ENCODE results near the gene ANKLE2. TPM values are rescaled to one million over a fixed set of nuclear protein-coding genes. Genes with fewer than 3 reads are reported as not detected.
A peak's percentile ranks its signal among the peaks of the same experiment; 100 is the strongest.

The ANKLE2 gene
- total and polyA plus RNA-seq, 10 of the 15 experiments (the other 5 are each of a cell fraction or from before 2014, with no cell fraction given): 4.3 to 89.4 (median 53.0) TPM

DNA sequence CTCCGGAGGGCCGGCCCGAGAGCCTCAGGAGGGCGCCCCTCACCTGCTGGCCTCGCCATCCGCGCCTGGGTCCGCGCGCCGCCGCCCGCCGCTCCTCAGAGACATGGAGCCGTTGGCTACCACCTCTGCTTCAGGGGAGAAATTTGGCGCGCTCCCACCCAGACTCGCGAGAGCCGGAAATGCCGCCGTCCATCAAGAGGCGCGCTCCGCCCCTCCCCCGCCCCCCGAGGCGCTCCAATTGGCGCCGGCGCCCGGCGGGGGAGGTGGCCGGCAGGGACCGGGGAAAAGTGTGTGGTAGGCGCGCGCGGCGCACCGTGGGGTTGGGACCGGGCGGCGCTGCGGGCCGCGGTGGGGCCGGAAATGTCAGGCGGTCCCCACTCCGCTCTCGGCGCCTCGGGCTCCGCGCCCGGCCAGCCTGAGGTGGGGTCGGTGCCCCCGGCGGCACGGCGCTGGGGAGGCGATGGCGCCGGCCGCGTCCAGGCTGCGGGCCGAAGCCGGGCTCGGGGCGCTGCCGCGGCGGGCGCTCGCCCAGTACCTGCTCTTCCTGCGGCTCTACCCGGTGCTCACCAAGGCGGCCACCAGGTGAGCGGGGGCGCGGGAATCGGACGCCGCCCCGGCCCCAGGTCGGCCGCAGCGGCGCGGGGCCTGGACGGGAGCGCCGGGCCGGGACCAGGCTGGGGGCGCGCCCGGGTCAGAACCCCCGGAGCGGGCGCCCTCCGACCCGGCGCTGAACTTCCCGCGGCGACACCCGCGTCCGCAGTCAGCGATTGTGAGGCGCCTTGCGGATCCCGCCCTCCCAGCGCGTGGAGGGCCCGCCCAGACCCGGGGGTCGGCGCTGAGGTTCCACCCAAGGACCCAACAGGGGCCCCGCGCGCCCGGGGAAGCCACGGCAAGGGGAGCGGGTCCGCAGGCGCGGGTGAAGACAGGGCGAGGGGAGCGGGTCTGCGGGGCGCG is 74.1 kb downstream of the ANKLE2 start, which contains the start of the genes POLE and PXMP2 (continued):
- TF ChIP-seq, protein P1, sequence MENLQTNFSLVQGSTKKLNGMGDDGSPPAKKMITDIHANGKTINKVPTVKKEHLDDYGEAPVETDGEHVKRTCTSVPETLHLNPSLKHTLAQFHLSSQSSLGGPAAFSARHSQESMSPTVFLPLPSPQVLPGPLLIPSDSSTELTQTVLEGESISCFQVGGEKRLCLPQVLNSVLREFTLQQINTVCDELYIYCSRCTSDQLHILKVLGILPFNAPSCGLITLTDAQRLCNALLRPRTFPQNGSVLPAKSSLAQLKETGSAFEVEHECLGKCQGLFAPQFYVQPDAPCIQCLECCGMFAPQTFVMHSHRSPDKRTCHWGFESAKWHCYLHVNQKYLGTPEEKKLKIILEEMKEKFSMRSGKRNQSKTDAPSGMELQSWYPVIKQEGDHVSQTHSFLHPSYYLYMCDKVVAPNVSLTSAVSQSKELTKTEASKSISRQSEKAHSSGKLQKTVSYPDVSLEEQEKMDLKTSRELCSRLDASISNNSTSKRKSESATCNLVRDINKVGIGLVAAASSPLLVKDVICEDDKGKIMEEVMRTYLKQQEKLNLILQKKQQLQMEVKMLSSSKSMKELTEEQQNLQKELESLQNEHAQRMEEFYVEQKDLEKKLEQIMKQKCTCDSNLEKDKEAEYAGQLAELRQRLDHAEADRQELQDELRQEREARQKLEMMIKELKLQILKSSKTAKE (IDR thresholded peaks at IDR 0.05; ENCODE audit: low read depth, poor library complexity, severe bottlenecking): no peak
- TF ChIP-seq CBX5 (IDR thresholded peaks at IDR 0.05; ENCODE audit: low read depth): no peak
- TF ChIP-seq ZZZ3 (IDR thresholded peaks at IDR 0.05; ENCODE audit: control insufficient read depth, insufficient read length, low read depth): no peak
- peak; percentile 38 for TF ChIP-seq MYC (IDR thresholded peaks at IDR 0.05; ENCODE audit: insufficient read depth, insufficient read length, insufficient replicate concordance, low read length, severe bottlenecking)
- no peak for TF ChIP-seq MTA3 (IDR thresholded peaks at IDR 0.05; ENCODE audit: borderline replicate concordance, low read length)
- TF ChIP-seq HCFC1 (IDR thresholded peaks at IDR 0.05; ENCODE audit: low read length): peak; percentile 60
- TF ChIP-seq GABPA (IDR thresholded peaks at IDR 0.05; ENCODE audit: low read depth): no peak
- TF ChIP-seq MYB (IDR thresholded peaks at IDR 0.05; ENCODE audit: borderline replicate concordance, low read depth, low read length): no peak
- peak; percentile 99 for TF ChIP-seq RCOR1 (conservative IDR thresholded peaks at IDR 0.05; ENCODE audit: low read depth, low read length)
- TF ChIP-seq, protein P2, sequence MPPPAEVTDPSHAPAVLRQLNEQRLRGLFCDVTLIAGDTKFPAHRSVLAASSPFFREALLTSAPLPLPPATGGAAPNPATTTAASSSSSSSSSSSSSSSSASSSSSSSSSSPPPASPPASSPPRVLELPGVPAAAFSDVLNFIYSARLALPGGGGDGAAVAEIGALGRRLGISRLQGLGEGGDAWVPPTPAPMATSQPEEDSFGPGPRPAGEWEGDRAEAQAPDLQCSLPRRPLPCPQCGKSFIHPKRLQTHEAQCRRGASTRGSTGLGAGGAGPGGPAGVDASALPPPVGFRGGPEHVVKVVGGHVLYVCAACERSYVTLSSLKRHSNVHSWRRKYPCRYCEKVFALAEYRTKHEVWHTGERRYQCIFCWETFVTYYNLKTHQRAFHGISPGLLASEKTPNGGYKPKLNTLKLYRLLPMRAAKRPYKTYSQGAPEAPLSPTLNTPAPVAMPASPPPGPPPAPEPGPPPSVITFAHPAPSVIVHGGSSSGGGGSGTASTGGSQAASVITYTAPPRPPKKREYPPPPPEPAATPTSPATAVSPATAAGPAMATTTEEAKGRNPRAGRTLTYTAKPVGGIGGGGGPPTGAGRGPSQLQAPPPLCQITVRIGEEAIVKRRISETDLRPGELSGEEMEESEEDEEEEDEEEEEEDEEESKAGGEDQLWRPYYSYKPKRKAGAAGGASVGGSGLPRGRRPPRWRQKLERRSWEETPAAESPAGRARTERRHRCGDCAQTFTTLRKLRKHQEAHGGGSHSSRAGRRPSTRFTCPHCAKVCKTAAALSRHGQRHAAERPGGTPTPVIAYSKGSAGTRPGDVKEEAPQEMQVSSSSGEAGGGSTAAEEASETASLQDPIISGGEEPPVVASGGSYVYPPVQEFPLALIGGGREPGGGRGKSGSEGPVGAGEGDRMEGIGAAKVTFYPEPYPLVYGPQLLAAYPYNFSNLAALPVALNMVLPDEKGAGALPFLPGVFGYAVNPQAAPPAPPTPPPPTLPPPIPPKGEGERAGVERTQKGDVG (CRISPR knock-in tag; IDR thresholded peaks at IDR 0.05): no peak
- TF ChIP-seq, protein P3, sequence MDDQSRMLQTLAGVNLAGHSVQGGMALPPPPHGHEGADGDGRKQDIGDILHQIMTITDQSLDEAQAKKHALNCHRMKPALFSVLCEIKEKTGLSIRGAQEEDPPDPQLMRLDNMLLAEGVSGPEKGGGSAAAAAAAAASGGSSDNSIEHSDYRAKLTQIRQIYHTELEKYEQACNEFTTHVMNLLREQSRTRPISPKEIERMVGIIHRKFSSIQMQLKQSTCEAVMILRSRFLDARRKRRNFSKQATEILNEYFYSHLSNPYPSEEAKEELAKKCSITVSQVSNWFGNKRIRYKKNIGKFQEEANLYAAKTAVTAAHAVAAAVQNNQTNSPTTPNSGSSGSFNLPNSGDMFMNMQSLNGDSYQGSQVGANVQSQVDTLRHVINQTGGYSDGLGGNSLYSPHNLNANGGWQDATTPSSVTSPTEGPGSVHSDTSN (IDR thresholded peaks at IDR 0.05; ENCODE audit: insufficient replicate concordance, low read depth, low read length): peak; percentile 90
- TF ChIP-seq, protein P4, sequence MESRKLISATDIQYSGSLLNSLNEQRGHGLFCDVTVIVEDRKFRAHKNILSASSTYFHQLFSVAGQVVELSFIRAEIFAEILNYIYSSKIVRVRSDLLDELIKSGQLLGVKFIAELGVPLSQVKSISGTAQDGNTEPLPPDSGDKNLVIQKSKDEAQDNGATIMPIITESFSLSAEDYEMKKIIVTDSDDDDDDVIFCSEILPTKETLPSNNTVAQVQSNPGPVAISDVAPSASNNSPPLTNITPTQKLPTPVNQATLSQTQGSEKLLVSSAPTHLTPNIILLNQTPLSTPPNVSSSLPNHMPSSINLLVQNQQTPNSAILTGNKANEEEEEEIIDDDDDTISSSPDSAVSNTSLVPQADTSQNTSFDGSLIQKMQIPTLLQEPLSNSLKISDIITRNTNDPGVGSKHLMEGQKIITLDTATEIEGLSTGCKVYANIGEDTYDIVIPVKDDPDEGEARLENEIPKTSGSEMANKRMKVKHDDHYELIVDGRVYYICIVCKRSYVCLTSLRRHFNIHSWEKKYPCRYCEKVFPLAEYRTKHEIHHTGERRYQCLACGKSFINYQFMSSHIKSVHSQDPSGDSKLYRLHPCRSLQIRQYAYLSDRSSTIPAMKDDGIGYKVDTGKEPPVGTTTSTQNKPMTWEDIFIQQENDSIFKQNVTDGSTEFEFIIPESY (IDR thresholded peaks at IDR 0.05): no peak
- TF ChIP-seq ETV6 (conservative IDR thresholded peaks at IDR 0.05 in 1 of 2, IDR thresholded peaks at IDR 0.05 in 1 of 2; ENCODE audit: borderline replicate concordance in 1 of 2, low read depth in 1 of 2): no peak
- TF ChIP-seq, protein P5, sequence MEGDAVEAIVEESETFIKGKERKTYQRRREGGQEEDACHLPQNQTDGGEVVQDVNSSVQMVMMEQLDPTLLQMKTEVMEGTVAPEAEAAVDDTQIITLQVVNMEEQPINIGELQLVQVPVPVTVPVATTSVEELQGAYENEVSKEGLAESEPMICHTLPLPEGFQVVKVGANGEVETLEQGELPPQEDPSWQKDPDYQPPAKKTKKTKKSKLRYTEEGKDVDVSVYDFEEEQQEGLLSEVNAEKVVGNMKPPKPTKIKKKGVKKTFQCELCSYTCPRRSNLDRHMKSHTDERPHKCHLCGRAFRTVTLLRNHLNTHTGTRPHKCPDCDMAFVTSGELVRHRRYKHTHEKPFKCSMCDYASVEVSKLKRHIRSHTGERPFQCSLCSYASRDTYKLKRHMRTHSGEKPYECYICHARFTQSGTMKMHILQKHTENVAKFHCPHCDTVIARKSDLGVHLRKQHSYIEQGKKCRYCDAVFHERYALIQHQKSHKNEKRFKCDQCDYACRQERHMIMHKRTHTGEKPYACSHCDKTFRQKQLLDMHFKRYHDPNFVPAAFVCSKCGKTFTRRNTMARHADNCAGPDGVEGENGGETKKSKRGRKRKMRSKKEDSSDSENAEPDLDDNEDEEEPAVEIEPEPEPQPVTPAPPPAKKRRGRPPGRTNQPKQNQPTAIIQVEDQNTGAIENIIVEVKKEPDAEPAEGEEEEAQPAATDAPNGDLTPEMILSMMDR (IDR thresholded peaks at IDR 0.05 in 2 of 3, conservative IDR thresholded peaks at IDR 0.05 in 1 of 3; ENCODE audit: control insufficient read depth in 2 of 3, extremely low read depth in 1 of 3, insufficient read depth in 1 of 3, low read depth in 3 of 3, low read length in 3 of 3): peak in 1 of 3 experiments; percentile 37; a peak in 2 of 6 replicates
- peak; percentile 98 for TF ChIP-seq SIN3A (IDR thresholded peaks at IDR 0.05; ENCODE audit: low read depth, low read length)
- peak; percentile 45; the same call in 1 of the 2 replicates for TF ChIP-seq TBL1XR1 (IDR thresholded peaks at IDR 0.05; ENCODE audit: low read depth, low read length)
- peak; percentile 86 for TF ChIP-seq DPF2 (IDR thresholded peaks at IDR 0.05)
